ENCODE data around the gene CDH4.

- TF ChIP-seq, protein P1, sequence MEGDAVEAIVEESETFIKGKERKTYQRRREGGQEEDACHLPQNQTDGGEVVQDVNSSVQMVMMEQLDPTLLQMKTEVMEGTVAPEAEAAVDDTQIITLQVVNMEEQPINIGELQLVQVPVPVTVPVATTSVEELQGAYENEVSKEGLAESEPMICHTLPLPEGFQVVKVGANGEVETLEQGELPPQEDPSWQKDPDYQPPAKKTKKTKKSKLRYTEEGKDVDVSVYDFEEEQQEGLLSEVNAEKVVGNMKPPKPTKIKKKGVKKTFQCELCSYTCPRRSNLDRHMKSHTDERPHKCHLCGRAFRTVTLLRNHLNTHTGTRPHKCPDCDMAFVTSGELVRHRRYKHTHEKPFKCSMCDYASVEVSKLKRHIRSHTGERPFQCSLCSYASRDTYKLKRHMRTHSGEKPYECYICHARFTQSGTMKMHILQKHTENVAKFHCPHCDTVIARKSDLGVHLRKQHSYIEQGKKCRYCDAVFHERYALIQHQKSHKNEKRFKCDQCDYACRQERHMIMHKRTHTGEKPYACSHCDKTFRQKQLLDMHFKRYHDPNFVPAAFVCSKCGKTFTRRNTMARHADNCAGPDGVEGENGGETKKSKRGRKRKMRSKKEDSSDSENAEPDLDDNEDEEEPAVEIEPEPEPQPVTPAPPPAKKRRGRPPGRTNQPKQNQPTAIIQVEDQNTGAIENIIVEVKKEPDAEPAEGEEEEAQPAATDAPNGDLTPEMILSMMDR (IDR thresholded peaks at IDR 0.05; ENCODE audit: extremely low read depth in 1 of 2, insufficient read depth in 1 of 2, low read depth in 1 of 2, low read length in 2 of 2) = no peak
- no peak for TF ChIP-seq POLR2AphosphoS5 (IDR thresholded peaks at IDR 0.05; ENCODE audit: insufficient read depth, low read depth, low read length)
- no peak for TF ChIP-seq GATA2 (IDR thresholded peaks at IDR 0.05; ENCODE audit: insufficient read depth, insufficient read length, low read depth, low read length)
- no peak for TF ChIP-seq MAX (IDR thresholded peaks at IDR 0.05; ENCODE audit: insufficient read depth, insufficient read length)
- no peak for TF ChIP-seq MYC (IDR thresholded peaks at IDR 0.05; ENCODE audit: low read depth, low read length)
Measured at GRCh38 chr20:61701401-61701800, 449.3 kb downstream of the CDH4 start.

All from endothelial cell of umbilical vein (primary cell).